BLaER1 treated with 17β-estradiol and CSF1 and Interleukin-3, amounts not matched to agents 10 nM and 100 nM (cell line): ENCODE measurements around the gene WDR70.
"Not testable (repeated sequence)": the region's sequence is repeated elsewhere in the genome, so short reads cannot be mapped to it uniquely, and the experiment has no call there.

Source experiments
- H3K27ac ChIP-seq, 11 experiments: shearing (Covaris generic); formaldehyde crosslinking; 2 replicates each; pipeline ENCODE4 v1.8.1; 2022
- H3K27me3 ChIP-seq, 11 experiments: shearing (Covaris generic); formaldehyde crosslinking; 2 replicates each; pipeline ENCODE4 v1.8.1; 2022
- H3K36me3 ChIP-seq, 11 experiments: shearing (Covaris generic); formaldehyde crosslinking; 2 replicates each; pipeline ENCODE4 v1.8.1; 2022
- H3K4me1 ChIP-seq, 10 experiments: shearing (Covaris generic); formaldehyde crosslinking; 2 replicates each; pipeline ENCODE4 v1.8.1; 2022
- H3K4me2 ChIP-seq, 11 experiments: shearing (Covaris generic); formaldehyde crosslinking; 2 replicates each; pipeline ENCODE4 v1.8.1; 2022
- H3K4me3 ChIP-seq, 10 experiments: shearing (Covaris generic); formaldehyde crosslinking; 2 replicates each; pipeline ENCODE4 v1.8.1; 2022
- H3K9ac ChIP-seq, 11 experiments: shearing (Covaris generic); formaldehyde crosslinking; 2 replicates each; pipeline ENCODE4 v1.8.1; 2022
- H3K9me3 ChIP-seq, 11 experiments: shearing (Covaris generic); formaldehyde crosslinking; replicated peaks in 1 of 11; 2 replicates each; pipeline ENCODE4 v1.8.1; 2022
- H4K20me1 ChIP-seq, 11 experiments: shearing (Covaris generic); formaldehyde crosslinking; 2 replicates each; pipeline ENCODE4 v1.8.1; 2022
- Cebpa-rat ChIP-seq, 11 experiments: shearing (Covaris generic); IDR thresholded peaks; 2 replicates each; pipeline ENCODE4 v1.8.1; 2022

Gene WDR70

DNA sequence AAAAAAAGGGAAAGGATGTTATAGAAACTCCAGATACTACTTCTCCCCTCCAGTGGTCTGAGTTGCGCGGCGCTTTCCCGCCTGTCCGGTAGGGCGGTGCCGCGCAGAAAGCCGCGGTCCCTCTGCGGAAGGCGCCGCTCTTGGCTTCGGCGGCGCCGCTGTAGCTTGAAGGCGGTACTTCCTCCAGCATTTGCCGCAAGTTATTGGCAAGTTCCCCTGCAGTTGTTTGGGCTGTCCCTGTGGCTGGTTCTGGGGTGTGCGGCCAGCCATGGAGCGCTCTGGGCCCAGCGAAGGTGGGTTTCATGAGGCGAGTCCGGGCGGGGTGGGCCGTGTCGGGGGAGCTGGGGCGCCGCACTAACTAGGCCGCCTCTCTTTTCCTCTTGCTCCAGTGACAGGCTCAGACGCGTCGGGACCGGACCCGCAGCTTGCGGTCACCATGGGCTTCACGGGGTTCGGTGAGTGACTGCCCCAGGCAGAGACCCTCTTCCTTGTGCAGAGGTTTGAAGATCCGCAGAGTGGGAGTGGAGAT, at the start of gene WDR70:
TSS of gene WDR70 (plus strand) at position 219 of the 529 bp plus-strand sequence. CDS start at position 269, 50 bp downstream.
- peak within 1 kb of the TSS; percentile 44 to 78 (median 67); a peak in 21 of 22 replicates for H3K27ac ChIP-seq
- H3K4me1 ChIP-seq, result peaks cover 0 to 14% (median 8%) of the 10 kb centered on the region in 10 experiments; a peak in 10 of 20 replicates
- peak within 1 kb of the TSS; percentile 82 to 88 (median 85) for H3K9ac ChIP-seq
- peak within 1 kb of the TSS; percentile 77 to 87 (median 82) for H3K4me3 ChIP-seq
- H3K36me3 ChIP-seq, result peaks cover 29 to 38% (median 34%) of the 10 kb centered on the region in 11 experiments
- peak within 1 kb of the TSS; percentile 61 to 76 (median 72) for H3K4me2 ChIP-seq
- H3K27me3 ChIP-seq, H3K9me3 ChIP-seq, H4K20me1 ChIP-seq: not testable (repeated sequence)

GRCh38 chr5:37334754-37335153, 44.4 kb upstream of the WDR70 start:
- Histone ChIP-seq H3K36me3 (peaks cover 86 to 100% (median 97%) of the 10 kb centered on the region in 11 experiments), H3K4me1 (peaks cover 0 to 10% (median 7%) of the 10 kb centered on the region in 10 experiments; a peak in 6 of 20 replicates), H4K20me1 (peaks cover 0 to 13% (median 0%) of the 10 kb centered on the region in 11 experiments; a peak in 4 of 22 replicates)
- H3K27me3 ChIP-seq, H3K27ac ChIP-seq, H3K9ac ChIP-seq, H3K4me2 ChIP-seq, H3K4me3 ChIP-seq, H3K9me3 ChIP-seq: not testable (repeated sequence)

DNA sequence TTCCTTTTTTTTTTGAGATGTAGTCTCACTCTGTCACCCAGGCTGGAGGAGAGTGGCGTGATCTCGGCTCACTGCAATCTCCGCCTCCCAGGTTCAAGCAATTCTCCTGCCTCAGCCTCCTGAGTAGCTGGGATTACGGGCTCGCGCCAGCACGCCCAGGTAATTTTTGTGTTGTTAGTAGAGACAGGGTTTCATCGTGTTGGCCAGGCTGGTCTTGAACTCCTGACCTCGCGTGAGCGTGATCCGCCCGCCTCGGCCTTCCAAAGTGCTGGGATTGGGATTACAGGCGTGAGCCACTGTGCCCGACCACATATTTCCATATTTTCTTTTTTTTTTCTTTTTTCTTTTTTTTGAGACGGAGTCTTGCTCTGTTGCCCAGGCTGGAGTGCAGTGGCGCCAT, 36.4 kb upstream of the WDR70 start:
- peaks cover 0 to 20% (median 0%) of the 10 kb centered on the region in 11 experiments; a peak in 3 of 22 replicates for H4K20me1 ChIP-seq
- not testable (repeated sequence) for H3K9ac ChIP-seq, H3K9me3 ChIP-seq, H3K27me3 ChIP-seq, H3K4me3 ChIP-seq, H3K4me1 ChIP-seq, H3K27ac ChIP-seq, H3K4me2 ChIP-seq
- peaks cover 94 to 100% (median 97%) of the 10 kb centered on the region in 11 experiments for H3K36me3 ChIP-seq

DNA sequence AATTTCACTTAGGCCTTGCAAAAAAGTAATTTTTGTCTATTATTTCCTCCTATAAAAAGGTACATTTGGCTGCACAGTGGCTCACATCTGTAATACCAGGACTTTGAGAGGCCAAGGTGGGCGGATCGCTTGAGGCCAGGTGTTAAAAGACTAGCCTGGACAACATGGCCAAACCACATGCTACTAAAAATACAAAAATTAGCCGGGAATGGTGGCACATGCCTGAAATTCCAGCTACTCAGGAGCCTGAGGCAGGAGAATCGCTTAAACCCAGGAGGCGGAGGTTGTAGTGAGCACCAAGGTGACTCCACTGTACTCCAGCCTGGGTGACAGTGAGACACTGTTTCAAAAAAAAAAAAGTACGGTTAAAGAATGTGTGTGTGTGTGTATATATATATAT, 24.0 kb upstream of the WDR70 start:
- Histone ChIP-seq H3K9ac (no peak overlapping the region), H3K27me3 (no peaks in the 10 kb centered on the region), H4K20me1 (peaks cover 0 to 35% (median 10%) of the 10 kb centered on the region in 11 experiments; a peak in 12 of 22 replicates), H3K4me1 (no peaks in the 10 kb centered on the region), H3K27ac (no peak overlapping the region), H3K36me3 (peaks cover 89 to 100% (median 96%) of the 10 kb centered on the region in 11 experiments), H3K9me3 (no peaks in the 10 kb centered on the region), H3K4me2 (no peak overlapping the region), H3K4me3 (no peak overlapping the region)
- no peak for TF ChIP-seq Cebpa-rat (IDR thresholded peaks at IDR 0.05)

DNA sequence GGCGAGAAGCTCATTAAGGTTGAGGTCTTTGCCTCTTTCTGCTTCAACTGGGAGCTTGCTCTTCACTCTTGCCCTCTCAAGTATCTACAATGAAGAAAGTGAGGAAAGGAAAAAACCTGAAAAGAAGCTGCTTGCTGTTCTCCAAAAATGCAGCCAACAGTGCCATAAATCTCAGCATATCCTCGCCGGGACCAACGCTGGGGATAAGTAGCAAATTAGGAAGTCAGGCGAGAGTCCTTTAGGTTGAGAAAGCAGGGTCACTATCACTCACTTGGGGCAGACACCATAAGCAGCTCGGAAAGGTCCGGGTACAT, 8.6 kb upstream of the WDR70 start:
- Histone ChIP-seq H3K36me3 (peaks cover 6 to 40% (median 25%) of the 10 kb centered on the region in 11 experiments; a peak in 17 of 22 replicates), H3K9me3 (no peaks in the 10 kb centered on the region), H3K9ac (peak overlapping the region; percentile 80 to 94 (median 90)), H3K4me3 (peak overlapping the region; percentile 81 to 100 (median 96)), H3K4me1 (peaks cover 24 to 38% (median 29%) of the 10 kb centered on the region in 10 experiments), H4K20me1 (peaks cover 0 to 47% (median 39%) of the 10 kb centered on the region in 11 experiments; a peak in 18 of 22 replicates), H3K4me2 (peak overlapping the region; percentile 76 to 100 (median 95)), H3K27me3 (no peaks in the 10 kb centered on the region), H3K27ac (peak overlapping the region in 10 of 11 experiments; percentile 69 to 91 (median 87); a peak in 21 of 22 replicates)
- no peak for TF ChIP-seq Cebpa-rat (IDR thresholded peaks at IDR 0.05)

GRCh38 chr5:37370864-37371726, 8.0 kb upstream of the WDR70 start, which contains the start of gene NUP155:
TSS of gene NUP155 (minus strand) at chr5:37371106. CDS start at chr5:37370977, 129 bp downstream.
- Histone ChIP-seq H3K9ac (peak within 1 kb of the TSS; percentile 80 to 94 (median 90)), H3K4me2 (peak within 1 kb of the TSS; percentile 76 to 100 (median 95)), H3K27ac (peak within 1 kb of the TSS; percentile 20 to 91 (median 86); a peak in 21 of 22 replicates), H3K9me3 (no peaks in the 10 kb centered on the region), H3K36me3 (peaks cover 6 to 34% (median 25%) of the 10 kb centered on the region in 11 experiments; a peak in 17 of 22 replicates), H3K4me1 (peaks cover 24 to 37% (median 29%) of the 10 kb centered on the region in 10 experiments), H4K20me1 (peaks cover 0 to 42% (median 34%) of the 10 kb centered on the region in 11 experiments; a peak in 17 of 22 replicates), H3K27me3 (no peaks in the 10 kb centered on the region), H3K4me3 (peak within 1 kb of the TSS; percentile 81 to 100 (median 96))
- TF ChIP-seq Cebpa-rat (IDR thresholded peaks at IDR 0.05), result no peak

GRCh38 chr5:37375091-37375490, 4.0 kb upstream of the WDR70 start:
- Histone ChIP-seq H3K27ac (no peak overlapping the region), H4K20me1 (peaks cover 0 to 3% (median 0%) of the 10 kb centered on the region in 11 experiments; a peak in 3 of 22 replicates), H3K9me3 (no peaks in the 10 kb centered on the region), H3K9ac (no peak overlapping the region), H3K36me3 (no peaks in the 10 kb centered on the region), H3K4me3 (no peak overlapping the region), H3K4me2 (no peak overlapping the region), H3K27me3 (no peaks in the 10 kb centered on the region), H3K4me1 (peaks cover 0 to 11% (median 5%) of the 10 kb centered on the region in 10 experiments; a peak in 12 of 20 replicates)
- TF ChIP-seq Cebpa-rat (IDR thresholded peaks at IDR 0.05), result no peak

DNA sequence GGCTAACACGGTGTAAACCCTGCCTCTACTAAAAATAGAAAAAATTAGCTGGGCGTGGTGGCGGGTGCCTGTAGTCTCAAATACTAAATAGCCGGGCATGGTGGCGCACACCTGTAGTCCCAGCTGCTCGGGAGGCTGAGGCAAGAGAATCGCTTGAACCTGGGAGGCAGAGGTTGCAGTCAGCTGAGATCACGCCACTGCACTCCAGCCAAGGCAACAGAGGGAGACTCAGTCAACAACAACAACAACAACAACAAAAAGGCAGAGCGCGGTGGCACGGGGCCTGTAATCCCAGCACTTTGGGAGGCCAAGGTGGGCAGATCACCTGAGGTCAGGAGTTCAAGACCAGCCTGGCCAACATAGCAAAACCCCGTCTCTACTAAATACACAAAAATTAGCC, 1.1 kb upstream of the WDR70 start:
- H3K4me3 ChIP-seq, H3K27ac ChIP-seq, H3K27me3 ChIP-seq, H3K9ac ChIP-seq, H3K4me2 ChIP-seq, H4K20me1 ChIP-seq, H3K9me3 ChIP-seq: not testable (repeated sequence)
- peaks cover 0 to 14% (median 8%) of the 10 kb centered on the region in 10 experiments; a peak in 10 of 20 replicates for H3K4me1 ChIP-seq
- peaks cover 18 to 27% (median 23%) of the 10 kb centered on the region in 11 experiments for H3K36me3 ChIP-seq

DNA sequence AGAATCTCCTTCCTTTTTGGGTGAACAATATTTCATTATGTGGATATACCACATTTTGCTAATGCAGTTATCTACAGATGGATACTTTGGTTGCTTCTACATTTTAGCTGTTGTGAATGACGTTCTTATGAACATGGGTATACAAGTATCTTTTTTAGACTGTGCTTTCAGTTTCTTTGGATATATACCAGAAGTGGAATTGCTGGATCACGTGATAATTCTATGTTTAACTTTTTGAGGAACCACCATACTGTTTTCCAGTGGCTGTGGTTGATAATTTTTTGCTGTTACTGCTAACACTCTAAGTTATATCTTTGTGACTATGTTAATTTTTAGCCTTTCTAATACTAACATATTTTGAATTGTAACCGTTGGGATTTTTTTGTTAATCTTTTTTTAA, 12.5 kb downstream of the WDR70 start:
- Histone ChIP-seq H3K36me3 (peaks cover 41 to 71% (median 57%) of the 10 kb centered on the region in 11 experiments), H3K4me2 (peak overlapping the region in 5 of 11 experiments; percentile 2 to 83 (median 13); a peak in 6 of 22 replicates), H3K4me3 (peak overlapping the region in 2 of 10 experiments; percentile 27 to 30; a peak in 2 of 20 replicates), H3K27me3 (no peaks in the 10 kb centered on the region), H3K27ac (peak overlapping the region in 6 of 11 experiments; percentile 5 to 59 (median 40); a peak in 9 of 22 replicates), H4K20me1 (peaks cover 0 to 6% (median 0%) of the 10 kb centered on the region in 11 experiments; a peak in 1 of 22 replicates), H3K9ac (no peak overlapping the region), H3K4me1 (peaks cover 0 to 32% (median 3%) of the 10 kb centered on the region in 10 experiments; a peak in 10 of 20 replicates), H3K9me3 (no peaks in the 10 kb centered on the region)
- TF ChIP-seq Cebpa-rat (IDR thresholded peaks at IDR 0.05), result no peak
